Activated CD8-positive, alpha-beta memory T cell treated with anti-CD3 and anti-CD28 coated beads, Interleukin-2, amount 50 U/mL, for 24 hours (primary cell): ENCODE data around the gene RTL10.

ENCODE experiments used
- DNase-seq: peaks from one replicate; pipeline ENCODE4 v3.0.0-alpha.2; 2020; ENCODE audit errors: extremely low read depth

The RTL10 gene

DNA sequence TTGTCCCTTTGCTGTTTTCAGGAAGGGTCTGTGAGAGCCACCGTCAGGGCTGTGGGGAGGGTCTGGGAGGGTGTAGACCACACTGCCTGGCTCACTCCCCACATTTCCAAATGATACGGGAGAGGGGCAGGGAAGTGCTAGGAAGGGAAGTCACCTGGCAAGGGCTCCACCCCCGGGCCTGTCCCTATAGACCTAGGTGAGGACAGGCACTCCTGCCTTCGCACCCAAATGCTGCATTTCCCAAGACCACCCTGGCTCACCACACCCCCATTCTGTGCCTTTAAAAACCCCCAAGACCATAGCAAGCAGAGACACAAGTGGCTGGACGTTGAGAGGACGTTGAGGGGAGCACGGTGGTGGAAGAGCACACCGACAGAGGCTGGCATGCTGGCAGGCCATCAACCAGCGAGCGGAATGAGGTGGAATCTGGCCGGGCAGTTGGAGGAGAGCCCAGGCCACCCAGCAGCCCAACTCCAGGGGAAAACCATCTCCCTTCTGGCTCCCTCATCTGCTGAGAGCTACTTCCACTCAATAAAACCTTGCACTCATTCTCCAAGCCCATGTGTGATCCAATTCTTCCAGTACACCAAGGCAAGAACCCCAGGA lies 45.7 kb downstream of the RTL10 start:
- DNase-seq: no peak

- no peak for DNase-seq
Measured at GRCh38 chr22:19807914-19808872, 46.5 kb downstream of the RTL10 start.

- no peak for DNase-seq
Measured at GRCh38 chr22:19807161-19807913, 47.3 kb downstream of the RTL10 start.

GRCh38 chr22:19806213-19807160 lies 48.2 kb downstream of the RTL10 start:
- no peak for DNase-seq

DNA sequence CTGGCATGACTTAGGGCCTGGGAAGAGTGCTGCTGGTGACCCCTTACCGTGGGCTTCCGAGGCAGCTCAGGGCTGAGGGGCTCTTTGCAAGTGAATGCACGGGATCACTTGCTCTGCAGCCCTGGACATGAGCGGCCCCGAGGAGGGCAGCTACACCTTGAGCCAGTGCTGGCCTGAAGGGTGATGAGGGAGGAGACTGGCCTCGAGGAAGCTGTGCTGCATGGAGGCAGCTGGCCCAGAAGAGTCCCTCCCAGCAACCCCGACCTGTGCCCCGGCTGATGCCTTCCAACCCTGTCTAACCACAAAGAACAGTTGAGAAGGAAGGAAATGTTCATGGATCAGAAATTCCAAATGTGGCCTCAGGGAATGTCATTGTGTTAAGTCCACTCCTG lies 48.9 kb downstream of the RTL10 start:
- no peak for DNase-seq
